Measurements from ENCODE around the gene HLCS. TPM values are rescaled to one million over a fixed set of nuclear protein-coding genes. Genes with fewer than 3 reads are reported as not detected.

Gene HLCS
- total RNA-seq, 4 donors from 2014 or later: 20.0 to 75.4 (median 32.8) TPM

- 88 to 89% methylated on average over 2 of the region's 2 CpGs for WGBS, 2 donors (ENCODE audit: low coverage in 1 of 2)
- no peaks in the 10 kb centered on the region for H3K9me3 ChIP-seq
- H3K4me3 ChIP-seq: no peak overlapping the region
- H3K27ac ChIP-seq: no peak overlapping the region
- in situ Hi-C loops (cut with MboI; ENCODE audit: low pct_ligation_motif_present in 1 of 4, low pct_unique_long_range_greater_than_20kb in 1 of 4, low sequenced_read_pairs in 3 of 4) (no loop called here), intact Hi-C loops (cut with DNase I; ENCODE audit: low total_unique reads) (no loop called here)
- H3K27me3 ChIP-seq: no peaks in the 10 kb centered on the region
- no peaks in the 10 kb centered on the region for H3K36me3 ChIP-seq
- no peak for TF ChIP-seq POLR2AphosphoS5 (IDR thresholded peaks at IDR 0.05)
- no peaks in the 10 kb centered on the region for H3K4me1 ChIP-seq
- DNase-seq: no peak
Measured at GRCh38 chr21:36845790-36846189, 120.7 kb downstream of the HLCS start.

- in situ Hi-C loops (cut with MboI; ENCODE audit: low pct_ligation_motif_present in 1 of 4, low pct_unique_long_range_greater_than_20kb in 1 of 4, low sequenced_read_pairs in 3 of 4): no loop called here
- no peak for DNase-seq
- TF ChIP-seq EP300 (IDR thresholded peaks at IDR 0.05; ENCODE audit: low read depth): no peak
- TF ChIP-seq, protein P1, sequence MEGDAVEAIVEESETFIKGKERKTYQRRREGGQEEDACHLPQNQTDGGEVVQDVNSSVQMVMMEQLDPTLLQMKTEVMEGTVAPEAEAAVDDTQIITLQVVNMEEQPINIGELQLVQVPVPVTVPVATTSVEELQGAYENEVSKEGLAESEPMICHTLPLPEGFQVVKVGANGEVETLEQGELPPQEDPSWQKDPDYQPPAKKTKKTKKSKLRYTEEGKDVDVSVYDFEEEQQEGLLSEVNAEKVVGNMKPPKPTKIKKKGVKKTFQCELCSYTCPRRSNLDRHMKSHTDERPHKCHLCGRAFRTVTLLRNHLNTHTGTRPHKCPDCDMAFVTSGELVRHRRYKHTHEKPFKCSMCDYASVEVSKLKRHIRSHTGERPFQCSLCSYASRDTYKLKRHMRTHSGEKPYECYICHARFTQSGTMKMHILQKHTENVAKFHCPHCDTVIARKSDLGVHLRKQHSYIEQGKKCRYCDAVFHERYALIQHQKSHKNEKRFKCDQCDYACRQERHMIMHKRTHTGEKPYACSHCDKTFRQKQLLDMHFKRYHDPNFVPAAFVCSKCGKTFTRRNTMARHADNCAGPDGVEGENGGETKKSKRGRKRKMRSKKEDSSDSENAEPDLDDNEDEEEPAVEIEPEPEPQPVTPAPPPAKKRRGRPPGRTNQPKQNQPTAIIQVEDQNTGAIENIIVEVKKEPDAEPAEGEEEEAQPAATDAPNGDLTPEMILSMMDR (IDR thresholded peaks at IDR 0.05): no peak
- no peak for TF ChIP-seq POLR2A (IDR thresholded peaks at IDR 0.05)
- no peak for TF ChIP-seq POLR2AphosphoS5 (IDR thresholded peaks at IDR 0.05)
- Histone ChIP-seq H3K9me3 (no peaks in the 10 kb centered on the region), H3K27ac (no peak overlapping the region), H3K4me1 (no peaks in the 10 kb centered on the region), H3K4me3 (no peak overlapping the region), H3K27me3 (no peaks in the 10 kb centered on the region), H3K36me3 (no peaks in the 10 kb centered on the region)
- intact Hi-C loops (cut with DNase I; ENCODE audit: low total_unique reads): no loop called here
- 93 to 97% methylated on average over 3 to 10 of the region's 10 CpGs for WGBS, 2 donors (ENCODE audit: low coverage in 1 of 2)
Measured at GRCh38 chr21:36845070-36845469, 121.4 kb downstream of the HLCS start.

- TF ChIP-seq, protein P1 (IDR thresholded peaks at IDR 0.05): no peak
- no peak for TF ChIP-seq POLR2AphosphoS5 (IDR thresholded peaks at IDR 0.05)
- Histone ChIP-seq H3K4me1 (no peaks in the 10 kb centered on the region), H3K9me3 (no peaks in the 10 kb centered on the region), H3K27ac (no peak overlapping the region), H3K4me3 (no peak overlapping the region), H3K27me3 (no peaks in the 10 kb centered on the region), H3K36me3 (no peaks in the 10 kb centered on the region)
- no peak for DNase-seq
- WGBS, 2 donors (ENCODE audit: low coverage in 1 of 2): 87 to 92% methylated on average over 3 of the region's 3 CpGs
- in situ Hi-C loops (cut with MboI; ENCODE audit: low pct_ligation_motif_present in 1 of 4, low pct_unique_long_range_greater_than_20kb in 1 of 4, low sequenced_read_pairs in 3 of 4): no loop called here
- intact Hi-C loops (cut with DNase I; ENCODE audit: low total_unique reads): no loop called here
Measured at GRCh38 chr21:36841866-36842265, 124.6 kb downstream of the HLCS start.

- WGBS, 2 donors (ENCODE audit: low coverage in 1 of 2): 86 to 93% methylated on average over 3 of the region's 3 CpGs
- Histone ChIP-seq H3K36me3 (no peaks in the 10 kb centered on the region), H3K4me1 (peaks cover 0 to 5% (median 4%) of the 10 kb centered on the region in 4 donors), H3K9me3 (no peaks in the 10 kb centered on the region), H3K27ac (no peak overlapping the region), H3K27me3 (no peaks in the 10 kb centered on the region), H3K4me3 (no peak overlapping the region)
- TF ChIP-seq POLR2A (IDR thresholded peaks at IDR 0.05): no peak
- TF ChIP-seq POLR2AphosphoS5 (IDR thresholded peaks at IDR 0.05): no peak
- TF ChIP-seq, protein P1 (IDR thresholded peaks at IDR 0.05): no peak
- TF ChIP-seq EP300 (IDR thresholded peaks at IDR 0.05; ENCODE audit: low read depth): no peak
- intact Hi-C loops (cut with DNase I; ENCODE audit: low total_unique reads): no loop called here
- in situ Hi-C loops (cut with MboI; ENCODE audit: low pct_ligation_motif_present in 1 of 4, low pct_unique_long_range_greater_than_20kb in 1 of 4, low sequenced_read_pairs in 3 of 4): no loop called here
- DNase-seq: no peak
Measured at GRCh38 chr21:36839735-36840134, 126.7 kb downstream of the HLCS start.

GRCh38 chr21:36839123-36839522, 127.3 kb downstream of the HLCS start:
- Histone ChIP-seq H3K4me3 (no peak overlapping the region), H3K9me3 (no peaks in the 10 kb centered on the region), H3K27ac (no peak overlapping the region), H3K36me3 (no peaks in the 10 kb centered on the region), H3K27me3 (no peaks in the 10 kb centered on the region), H3K4me1 (peaks cover 0 to 6% (median 5%) of the 10 kb centered on the region in 4 donors)
- 64 to 72% methylated on average over 6 of the region's 6 CpGs for WGBS, 2 donors (ENCODE audit: low coverage in 1 of 2)
- DNase-seq: no peak
- TF ChIP-seq POLR2A (IDR thresholded peaks at IDR 0.05): no peak
- no peak for TF ChIP-seq POLR2AphosphoS5 (IDR thresholded peaks at IDR 0.05)
- TF ChIP-seq, protein P1 (IDR thresholded peaks at IDR 0.05): no peak
- no peak for TF ChIP-seq EP300 (IDR thresholded peaks at IDR 0.05; ENCODE audit: low read depth)
- intact Hi-C loops (cut with DNase I; ENCODE audit: low total_unique reads): no loop called here
- in situ Hi-C loops (cut with MboI; ENCODE audit: low pct_ligation_motif_present in 1 of 4, low pct_unique_long_range_greater_than_20kb in 1 of 4, low sequenced_read_pairs in 3 of 4): no loop called here
